ENCODE data around the gene MAPKBP1.

Gene MAPKBP1

DNA sequence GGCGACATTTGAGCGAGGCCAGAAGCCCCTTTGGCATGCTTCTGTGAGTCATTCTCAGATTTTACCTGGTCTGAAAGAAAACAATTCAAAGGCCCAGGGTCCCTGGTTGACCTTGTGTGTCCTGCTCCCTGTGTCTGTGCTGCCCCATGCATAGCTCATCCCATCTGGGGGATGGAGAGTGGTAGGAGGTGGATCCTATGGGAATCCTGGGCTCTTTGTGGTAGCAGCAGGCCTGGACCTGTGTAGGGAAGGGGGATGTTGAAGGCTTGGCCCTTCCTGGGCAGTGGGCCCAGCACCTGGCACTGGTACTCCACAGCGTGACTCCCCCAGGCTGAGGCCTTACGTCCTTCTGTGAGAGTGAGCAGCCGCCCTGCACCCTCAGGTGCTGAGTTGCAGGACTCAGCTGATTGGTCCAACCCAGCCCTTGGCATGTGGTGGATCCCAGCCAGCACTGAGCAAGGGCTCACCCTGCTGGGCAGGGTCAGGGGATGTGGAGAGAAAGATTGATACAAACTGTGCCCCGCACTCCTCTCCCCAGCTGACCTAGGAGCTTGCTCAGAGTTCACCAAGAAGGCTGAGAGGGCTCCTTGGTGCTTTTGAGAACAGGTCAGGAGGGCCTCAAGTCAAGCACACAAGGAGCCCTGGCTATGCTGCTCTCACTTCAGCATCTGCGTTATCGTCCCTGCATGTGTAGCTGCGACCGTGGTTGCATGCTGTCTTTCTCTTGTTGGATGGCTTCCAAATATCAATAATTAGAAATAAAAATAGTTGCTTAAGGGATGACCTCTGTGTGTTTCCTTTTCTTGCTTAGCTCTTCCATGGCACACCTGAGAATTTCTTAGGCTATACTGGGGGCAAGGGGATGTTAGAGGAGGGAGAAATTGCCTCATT lies 32.3 kb downstream of the MAPKBP1 start:
- DNase-seq: no peak

DNA sequence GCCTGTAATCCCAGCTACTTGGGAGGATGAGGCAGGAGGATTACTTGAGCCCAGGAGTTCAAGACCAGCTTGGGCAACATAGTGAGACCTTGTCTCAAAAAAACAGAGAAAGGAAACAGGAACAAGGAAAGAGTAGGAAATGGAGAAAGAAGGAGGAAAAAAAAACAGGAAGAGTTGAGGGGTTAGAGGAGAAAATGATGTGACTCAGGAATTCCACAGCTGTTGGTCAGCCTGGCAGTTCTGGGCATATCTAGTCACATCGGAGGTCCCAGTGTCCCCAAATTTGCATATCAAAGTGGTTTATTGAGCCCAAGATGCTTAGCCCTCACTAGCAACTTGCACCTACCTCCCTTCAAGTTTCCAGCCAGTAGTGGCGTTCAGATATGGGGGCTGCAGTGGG lies 34.8 kb downstream of the MAPKBP1 start:
- no peak for DNase-seq

DNA sequence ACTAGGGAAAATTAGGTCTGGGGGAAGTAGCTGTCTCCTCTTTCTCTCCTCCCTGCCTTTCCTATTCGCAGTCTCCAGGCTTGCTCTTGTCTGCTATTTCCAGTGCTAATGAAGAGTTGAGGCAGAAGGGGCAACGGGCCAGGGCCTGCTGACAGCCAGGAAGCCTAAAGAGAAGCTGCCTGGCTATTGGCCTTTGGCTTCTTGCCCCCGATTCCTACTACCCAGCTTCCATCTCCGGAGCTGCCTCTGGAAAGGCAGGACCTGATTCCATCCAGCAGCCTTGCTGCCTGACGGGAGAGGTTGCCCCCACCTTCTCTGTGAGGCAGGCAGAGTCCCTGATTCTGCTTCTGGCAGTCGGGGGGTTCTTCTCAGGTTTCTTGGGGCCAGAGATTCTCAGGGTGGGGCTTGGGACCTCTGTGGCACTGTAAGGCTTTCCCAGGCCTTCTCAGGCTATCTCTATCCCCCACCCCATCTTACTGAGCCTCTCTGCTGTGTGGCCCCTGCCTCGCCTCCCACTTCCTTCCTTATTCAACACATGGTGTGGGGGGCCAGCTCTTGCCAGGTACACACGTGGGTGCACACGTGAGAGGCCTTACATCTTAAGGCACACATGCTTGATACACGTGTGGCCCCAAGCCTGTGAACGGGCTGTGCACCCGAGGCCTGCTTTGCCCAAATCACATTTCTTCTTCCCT lies 35.4 kb downstream of the MAPKBP1 start:
- DNase-seq: no peak

DNA sequence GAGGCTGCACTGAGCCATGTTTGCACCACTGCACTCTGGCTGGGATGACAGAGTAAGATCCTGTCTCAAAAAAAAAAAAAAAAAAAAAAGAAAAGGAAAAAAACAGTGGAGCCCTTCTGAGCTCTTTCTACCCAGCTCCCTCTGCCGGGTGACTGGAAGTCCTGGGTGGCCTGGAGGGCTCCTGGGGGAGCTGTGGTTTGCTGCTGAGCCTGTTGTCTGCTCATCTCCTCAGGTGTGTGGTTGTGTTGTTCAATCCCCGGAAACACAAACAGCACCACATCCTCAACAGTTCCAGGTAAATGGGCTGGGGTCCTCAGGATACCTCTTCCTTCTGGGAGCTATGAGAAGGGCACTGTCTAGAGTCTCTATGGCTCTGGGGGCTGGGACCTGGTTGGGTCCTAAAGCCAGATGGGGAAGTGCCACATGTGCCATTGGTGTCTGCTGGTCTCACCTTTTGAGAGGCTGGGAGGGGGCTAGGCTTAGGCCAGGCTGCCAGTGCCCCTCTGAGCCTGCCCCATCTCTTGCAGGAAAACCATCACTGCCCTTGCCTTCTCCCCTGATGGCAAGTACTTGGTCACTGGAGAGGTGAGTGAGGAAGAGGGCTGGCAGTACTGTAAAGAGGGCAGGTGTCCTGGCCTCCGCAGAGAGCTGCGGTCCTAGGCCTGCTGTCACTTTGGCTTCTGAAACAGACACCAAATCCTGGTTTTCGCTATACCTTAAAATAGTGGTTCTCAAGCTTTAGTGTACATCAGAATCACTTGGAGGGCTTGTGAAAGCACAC lies 36.6 kb downstream of the MAPKBP1 start:
- no peak for DNase-seq

DNA sequence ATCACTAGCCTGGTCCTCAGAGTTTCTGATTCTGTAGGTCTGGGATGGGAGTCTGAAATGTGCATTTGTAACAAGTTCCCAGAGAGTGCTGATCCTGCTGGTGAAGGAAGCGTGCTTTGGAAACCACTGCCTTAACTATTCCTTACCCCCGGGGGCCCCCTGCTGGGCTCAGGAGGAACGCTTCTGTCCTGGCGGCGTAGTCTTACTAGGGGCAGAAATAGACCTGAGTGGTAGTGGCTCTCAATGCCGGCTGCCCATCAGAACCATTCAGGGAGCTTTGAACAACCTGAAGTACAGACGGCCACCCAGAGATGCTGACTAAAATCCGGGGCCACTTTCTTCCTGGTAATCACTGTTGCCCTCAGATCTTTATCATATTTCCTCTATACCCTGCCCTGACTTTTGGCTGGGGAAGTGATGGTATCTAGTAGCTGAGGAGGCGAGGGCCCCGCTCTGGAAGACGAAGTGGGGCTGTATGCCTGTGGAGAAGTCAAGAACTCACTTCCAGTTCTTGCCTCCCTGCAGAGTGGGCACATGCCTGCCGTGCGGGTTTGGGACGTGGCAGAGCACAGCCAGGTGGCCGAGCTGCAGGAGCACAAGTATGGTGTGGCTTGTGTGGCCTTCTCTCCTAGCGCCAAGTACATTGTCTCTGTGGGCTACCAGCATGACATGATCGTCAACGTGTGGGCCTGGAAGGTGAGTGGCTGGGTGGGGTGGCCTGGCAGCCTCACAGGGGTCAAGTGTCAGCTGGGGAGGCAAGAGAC lies 37.3 kb downstream of the MAPKBP1 start:
- peak; percentile 68 to 70 for DNase-seq

DNA sequence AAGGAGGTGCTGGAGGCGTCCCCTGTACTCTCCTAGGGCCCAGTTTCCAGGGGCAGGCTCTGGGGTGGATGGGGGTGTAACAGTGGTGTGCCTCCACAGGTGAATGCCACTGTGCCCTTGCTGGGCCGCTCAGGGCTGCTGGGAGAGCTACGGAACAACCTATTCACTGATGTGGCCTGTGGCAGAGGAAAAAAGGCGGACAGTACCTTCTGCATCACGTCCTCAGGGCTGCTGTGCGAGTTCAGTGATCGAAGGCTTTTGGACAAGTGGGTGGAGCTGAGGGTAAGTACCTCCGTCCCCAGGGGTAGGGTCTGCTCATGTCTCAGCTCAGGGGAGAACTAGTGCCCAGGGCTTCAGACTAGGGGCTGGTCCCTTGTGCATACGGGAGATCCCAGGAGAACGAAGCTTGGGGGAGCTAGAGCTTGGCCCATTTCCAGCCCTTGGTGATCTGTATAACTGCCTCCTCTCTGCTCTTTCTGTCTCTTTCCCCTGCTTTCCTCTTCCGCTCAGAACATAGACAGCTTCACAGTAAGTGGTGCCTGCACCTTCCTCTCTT lies 38.6 kb downstream of the MAPKBP1 start:
- DNase-seq: no peak

DNA sequence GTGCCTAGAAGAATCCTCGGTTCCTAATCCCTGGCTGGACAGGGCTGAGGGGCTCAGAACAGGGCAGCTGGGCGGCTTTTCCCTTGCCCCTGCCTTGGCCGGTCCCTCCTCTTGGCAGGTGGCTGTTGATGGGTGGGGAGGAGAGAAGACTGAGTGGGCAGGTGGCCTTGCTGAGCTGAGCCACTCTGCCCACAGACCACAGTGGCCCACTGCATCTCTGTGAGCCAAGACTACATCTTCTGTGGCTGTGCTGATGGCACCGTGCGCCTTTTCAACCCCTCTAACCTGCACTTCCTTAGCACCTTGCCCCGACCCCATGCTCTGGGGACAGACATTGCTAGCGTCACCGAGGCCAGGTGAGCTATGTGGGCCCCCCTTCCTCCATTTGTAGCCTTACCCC lies 39.1 kb downstream of the MAPKBP1 start:
- no peak for DNase-seq

DNA sequence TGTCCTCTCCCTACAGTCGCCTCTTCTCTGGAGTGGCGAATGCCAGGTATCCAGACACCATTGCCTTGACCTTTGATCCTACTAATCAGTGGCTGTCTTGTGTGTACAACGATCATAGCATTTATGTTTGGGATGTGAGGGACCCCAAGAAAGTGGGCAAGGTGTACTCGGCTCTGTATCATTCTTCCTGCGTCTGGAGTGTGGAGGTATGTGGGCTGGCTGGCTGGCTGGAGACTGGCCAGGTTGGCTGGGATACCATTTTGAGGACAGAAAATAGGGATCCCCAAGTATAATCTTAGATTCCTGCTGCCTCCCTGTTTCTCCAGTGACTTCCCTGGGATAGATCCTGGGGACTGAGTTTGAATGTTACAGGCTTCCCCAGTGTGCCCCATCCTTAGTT lies 40.2 kb downstream of the MAPKBP1 start:
- DNase-seq: no peak

DNA sequence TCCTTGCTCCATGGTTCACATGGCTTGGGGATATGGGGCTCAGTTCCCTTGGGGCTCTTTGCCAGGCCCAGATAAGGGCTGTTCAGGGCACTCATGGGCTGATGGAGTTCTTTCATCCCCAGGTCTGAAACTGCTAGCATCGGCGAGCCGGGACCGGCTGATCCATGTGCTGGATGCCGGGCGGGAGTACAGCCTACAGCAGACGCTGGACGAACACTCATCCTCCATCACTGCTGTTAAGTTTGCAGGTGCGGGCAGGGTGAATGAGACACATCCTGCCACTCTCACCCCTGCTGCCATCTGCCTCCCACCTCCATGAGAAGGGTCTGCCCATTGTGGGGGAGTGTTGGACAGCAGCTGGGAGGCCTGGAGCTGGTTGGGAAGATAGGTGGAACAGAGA lies 42.5 kb downstream of the MAPKBP1 start:
- DNase-seq: no peak

DNA sequence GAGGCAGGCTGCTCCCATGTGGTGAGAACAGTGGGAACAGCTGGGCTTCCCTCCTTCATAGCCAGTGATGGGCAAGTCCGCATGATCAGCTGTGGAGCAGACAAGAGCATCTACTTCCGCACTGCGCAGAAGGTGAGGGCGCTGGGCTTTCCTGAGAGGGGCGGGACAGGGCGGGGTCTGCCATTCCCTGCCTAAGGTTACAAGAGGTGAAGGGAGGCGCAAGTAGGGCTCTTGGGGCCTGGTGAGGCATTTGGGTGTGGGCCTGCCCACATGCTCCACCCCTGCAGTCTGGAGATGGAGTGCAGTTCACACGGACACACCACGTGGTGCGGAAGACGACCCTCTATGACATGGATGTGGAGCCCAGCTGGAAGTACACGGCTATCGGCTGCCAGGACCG lies 43.0 kb downstream of the MAPKBP1 start:
- DNase-seq: no peak

DNA sequence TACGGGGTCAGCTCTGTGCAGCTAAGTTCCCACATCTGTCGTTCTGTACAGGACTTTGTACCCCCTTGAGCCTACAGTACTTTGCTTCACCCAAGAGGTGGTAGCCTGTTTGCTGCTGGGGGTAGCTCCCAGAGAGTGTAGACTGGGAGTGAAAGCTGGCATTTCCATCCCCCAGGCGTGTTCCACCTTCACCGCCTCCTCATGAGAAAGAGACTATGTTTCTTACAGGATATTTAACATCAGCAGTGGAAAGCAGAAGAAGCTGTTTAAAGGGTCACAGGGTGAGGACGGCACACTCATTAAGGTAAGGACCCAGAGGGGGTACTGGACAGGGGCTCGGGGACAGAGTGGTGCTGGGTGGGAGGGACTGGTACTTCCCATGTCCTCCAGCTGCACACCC lies 43.5 kb downstream of the MAPKBP1 start:
- DNase-seq: no peak

DNA sequence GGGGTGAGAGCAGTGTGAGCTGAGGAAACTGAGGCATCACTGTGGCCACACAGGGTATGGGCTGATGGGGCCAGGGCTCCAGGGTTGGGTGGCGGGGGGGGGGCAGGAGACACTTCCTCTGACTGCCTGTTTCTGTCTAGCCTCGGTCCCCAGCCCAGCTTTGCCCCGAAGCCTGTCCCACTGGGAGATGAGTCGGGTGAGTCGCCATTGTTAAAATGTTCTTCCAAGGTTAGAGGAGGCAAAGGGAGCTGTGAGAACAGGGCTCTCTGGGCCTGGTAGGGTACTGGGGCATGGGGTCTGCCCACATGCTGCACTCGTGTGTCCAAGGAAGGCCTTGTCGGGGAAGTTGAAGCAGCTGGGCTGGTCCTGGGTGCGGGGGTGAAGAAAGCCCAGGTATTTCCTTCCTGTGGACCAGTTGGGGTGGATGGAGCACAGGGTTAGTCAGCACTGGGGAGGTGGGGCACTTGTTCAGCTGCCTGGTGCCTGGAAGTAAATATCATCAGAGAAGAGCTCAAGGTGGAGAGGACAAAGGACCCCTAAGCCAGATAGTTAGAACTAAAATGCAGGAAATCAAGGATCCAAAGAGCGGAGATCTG lies 45.3 kb downstream of the MAPKBP1 start:
- DNase-seq: no peak

DNA sequence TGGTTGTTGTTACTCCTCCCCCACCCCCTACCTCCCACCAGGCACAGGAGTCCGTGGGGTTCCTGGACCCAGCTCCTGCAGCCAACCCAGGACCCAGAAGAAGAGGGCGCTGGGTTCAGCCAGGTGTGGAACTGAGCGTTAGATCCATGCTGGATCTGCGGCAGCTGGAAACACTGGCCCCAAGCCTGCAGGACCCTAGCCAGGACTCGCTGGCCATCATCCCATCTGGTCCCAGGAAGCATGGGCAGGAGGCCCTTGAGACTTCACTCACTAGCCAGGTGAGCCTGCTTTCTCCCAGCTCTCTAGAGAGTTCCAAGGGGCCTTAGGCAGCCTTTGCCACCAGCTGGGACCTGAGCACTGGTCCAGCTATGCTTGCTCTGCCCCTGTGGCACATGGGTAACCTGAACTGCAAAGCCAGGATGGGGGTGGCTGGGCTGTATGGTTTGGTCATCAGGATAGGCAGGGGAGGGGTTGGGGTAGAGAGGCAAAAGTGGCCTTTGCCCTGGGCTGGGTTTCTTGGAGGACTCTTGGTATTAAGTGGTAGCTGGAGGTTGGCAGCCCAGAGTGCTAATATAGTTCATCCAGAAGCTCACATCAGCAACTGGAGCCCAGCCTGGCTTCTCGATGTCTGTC lies 46.6 kb downstream of the MAPKBP1 start:
- DNase-seq: no peak

DNA sequence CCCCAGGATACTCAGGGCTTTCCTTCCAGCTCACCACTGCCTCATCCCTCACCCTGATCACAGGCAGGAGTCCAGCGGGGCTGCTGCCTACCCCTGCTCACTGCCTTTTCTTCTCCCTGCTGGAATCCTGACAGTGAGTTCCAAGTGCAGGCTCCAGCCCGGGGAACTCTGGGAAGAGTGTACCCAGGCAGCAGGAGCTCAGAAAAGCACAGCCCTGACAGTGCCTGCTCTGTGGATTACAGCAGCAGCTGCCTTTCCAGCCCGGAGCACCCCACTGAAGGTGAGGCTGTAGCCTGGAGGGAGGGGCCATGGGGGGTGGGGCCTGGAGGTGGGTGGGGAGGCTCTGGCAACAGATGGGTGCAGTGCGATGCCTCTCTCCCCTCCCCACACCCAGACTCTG lies 47.5 kb downstream of the MAPKBP1 start:
- DNase-seq: no peak

DNA sequence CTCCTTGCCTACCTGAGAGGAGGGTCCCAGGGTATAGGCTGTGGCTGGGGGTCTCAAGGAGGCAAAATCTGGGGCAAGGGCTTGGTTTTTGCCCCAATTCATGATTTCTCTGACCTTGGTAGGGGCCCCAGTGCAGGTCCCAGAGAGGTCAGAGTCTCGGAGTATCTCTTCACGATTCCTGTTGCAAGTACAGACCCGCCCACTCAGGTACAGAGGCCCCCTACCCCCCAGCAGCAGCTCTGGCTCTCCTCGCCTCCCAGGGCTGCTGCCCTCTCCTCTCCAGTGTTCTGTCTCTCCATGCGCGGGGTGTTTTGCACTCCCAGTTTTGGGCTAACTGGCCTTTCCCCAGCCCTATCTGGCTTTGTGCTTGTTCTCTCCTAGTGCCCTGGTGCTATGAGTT lies 48.2 kb downstream of the MAPKBP1 start:
- DNase-seq: no peak

DNA sequence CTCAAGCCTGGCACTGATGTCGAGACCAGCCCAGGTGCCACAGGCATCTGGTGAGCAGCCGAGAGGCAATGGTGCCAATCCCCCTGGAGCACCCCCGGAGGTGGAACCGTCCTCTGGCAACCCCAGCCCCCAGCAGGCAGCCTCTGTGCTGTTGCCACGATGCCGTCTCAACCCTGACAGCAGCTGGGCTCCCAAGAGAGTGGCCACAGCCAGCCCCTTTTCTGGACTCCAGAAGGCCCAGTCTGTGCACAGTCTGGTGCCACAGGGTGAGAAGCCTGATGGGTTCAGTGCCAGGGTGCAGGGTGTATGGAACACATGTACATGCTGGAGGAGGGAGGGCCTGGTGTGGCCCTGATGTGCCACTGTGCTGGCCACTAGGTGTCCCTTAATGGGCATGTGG lies 48.7 kb downstream of the MAPKBP1 start:
- no peak for DNase-seq

DNA sequence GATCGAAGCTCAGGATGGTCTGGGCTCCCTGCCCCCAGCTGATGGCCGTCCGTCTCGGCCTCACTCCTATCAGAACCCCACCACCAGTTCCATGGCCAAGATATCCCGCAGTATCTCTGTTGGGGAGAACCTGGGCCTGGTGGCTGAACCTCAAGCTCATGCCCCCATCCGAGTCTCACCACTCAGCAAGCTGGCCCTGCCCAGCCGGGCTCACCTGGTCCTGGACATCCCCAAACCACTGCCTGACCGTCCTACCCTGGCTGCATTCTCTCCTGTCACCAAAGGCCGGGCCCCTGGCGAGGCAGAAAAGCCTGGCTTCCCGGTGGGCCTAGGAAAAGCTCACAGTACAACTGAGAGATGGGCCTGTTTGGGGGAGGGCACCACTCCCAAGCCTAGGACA lies 49.2 kb downstream of the MAPKBP1 start:
- DNase-seq: no peak

DNA sequence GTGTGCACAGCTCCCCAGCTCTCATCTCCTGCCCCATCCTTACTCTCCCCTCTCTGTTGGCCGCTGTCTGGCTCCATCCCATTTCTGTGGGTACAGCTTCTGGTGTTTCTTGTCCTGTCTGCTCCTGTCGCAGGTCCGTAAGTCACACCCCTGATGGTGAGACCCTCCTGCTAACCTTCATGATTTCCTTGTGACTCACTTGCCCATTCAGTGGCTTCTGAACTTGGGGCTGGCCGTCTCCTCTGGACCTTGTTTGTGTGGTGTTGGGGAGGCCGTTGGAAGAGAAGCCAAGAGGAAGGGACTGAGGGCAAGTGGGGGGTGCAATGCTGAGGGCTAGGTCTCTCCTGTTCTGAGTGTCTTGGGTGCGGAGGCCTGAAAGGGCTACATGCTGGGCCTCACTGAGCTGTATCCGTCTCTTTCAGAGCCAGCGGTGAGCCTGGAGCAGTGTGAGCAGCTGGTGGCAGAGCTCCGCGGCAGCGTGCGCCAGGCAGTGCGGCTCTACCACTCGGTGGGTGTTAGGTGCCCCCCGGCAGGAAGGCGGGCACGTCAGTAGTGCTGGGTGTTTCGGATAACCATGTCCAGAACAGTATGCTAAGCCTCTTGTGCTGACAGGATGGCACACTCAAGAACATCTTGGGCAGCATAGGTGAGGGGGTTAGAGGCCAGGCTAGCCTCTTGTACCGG lies 49.9 kb downstream of the MAPKBP1 start:
- DNase-seq: no peak

DNA sequence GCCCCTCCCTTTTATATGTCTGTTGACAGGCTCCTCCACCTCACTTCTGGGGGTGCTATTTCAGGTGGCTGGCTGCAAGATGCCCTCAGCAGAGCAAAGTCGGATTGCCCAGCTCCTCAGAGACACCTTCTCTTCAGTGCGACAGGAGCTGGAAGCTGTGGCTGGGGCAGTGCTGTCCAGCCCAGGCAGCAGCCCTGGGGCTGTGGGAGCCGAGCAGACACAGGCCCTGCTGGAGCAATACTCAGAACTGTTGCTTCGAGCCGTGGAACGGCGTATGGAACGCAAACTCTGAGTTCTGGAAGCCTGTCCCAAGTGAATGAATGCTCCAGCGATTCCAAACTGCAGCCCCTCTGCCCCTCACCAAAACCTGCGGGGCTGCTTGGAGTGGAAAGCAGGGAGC lies 50.9 kb downstream of the MAPKBP1 start:
- no peak for DNase-seq

DNA sequence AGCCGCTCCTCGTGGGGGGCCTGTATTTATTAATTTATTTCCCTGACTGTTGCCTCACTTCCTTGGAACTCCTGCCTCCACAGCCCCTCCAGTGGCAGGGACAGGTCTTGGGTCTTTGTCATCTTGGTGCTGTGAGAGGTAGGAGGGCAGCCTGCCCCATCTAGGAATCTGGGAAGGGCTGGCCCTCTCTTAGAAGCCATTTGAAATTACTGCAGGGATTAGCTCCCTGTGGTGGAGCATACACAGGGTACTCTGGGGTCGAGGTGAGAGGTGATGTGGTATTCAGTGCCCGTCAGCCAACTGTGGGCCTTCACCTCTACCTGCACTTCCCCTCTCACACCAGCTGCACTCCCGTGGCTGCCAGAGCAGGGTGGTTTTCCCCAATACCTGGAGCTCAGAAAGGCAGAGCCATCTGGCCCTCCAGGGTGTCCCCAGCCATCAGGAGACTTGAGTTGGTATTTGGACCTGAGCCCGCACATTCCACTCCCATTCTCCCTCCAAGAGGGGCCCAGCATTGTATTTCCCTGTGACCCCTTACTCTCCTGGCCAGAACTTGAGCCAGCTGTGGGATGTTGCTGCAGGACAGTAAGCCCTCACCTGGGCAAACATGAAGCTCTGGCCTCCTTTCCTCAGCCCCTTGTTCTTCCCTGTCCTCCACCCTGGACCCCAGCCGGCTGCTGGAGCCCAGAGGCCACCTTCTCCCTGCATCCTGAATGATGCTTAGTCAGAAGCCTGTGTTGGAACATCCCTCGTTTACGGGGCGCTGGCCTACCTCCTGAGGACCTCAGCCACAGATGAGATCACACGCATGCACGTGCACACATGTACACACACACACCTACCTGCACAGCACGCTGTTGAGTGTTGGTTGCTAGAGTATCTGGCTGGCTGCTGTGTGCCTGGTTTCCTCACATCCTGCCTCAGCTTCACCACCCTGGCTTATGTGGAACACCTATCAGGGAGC lies 51.6 kb downstream of the MAPKBP1 start:
- no peak for DNase-seq
